NCI-H1105 treated with DMSO at 0.1 percent for 48 hours (cell line): ENCODE results near the gene RFC3.
"Not testable (repeated sequence)": the region's sequence is repeated elsewhere in the genome, so short reads cannot be mapped to it uniquely, and the experiment has no call there.

ENCODE experiments used
- DNase-seq: peaks from one replicate; lab custom pipeline; 2025; lab: John Stamatoyannopoulos, UW

RFC3 gene, protein sequence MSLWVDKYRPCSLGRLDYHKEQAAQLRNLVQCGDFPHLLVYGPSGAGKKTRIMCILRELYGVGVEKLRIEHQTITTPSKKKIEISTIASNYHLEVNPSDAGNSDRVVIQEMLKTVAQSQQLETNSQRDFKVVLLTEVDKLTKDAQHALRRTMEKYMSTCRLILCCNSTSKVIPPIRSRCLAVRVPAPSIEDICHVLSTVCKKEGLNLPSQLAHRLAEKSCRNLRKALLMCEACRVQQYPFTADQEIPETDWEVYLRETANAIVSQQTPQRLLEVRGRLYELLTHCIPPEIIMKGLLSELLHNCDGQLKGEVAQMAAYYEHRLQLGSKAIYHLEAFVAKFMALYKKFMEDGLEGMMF

DNA sequence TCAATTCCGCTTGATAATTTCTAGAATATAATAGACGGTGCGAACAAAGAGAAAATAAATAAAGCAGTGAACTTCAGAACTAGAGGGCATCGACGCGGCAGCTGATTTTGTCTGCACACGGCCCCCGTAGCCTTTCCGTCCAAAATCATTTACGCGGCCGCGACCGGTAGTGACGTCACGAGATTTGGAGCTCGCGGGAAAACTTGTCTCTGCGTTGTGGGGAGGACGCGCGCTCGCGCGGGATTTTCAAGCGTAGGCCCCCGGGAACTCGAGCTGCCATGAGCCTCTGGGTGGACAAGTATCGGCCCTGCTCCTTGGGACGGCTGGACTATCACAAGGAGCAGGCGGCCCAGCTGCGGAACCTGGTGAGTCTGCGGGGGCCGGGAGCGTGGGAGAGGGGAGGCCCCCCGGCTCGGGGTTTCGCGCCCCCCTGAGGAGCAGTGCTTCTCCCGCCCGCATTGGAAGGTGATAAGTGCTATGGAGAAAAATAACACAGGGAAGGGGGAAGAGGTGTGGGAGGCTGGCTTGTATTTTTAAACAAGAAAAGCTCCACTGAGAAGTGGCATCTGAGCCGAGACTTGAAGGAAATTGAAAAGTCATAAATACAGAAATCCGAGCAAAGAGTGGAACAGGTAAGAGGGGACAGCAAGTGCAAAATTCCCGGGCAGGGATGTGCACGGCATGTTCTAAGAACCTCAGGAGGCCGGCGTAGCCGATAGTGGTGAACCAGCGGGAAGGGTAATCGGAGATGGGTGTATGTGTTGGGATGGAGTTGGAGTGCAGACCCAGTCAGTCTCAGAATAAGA lies at the start of gene RFC3:
TSS of gene RFC3 (plus strand) at position 249 of the 806 bp plus-strand sequence. CDS start at position 279, 30 bp downstream.
- peak; percentile 76 for DNase-seq

GRCh38 chr13:33771296-33771695 lies 46.7 kb upstream of the RFC3 start:
- DNase-seq, result no peak

GRCh38 chr13:33773790-33774462 lies 44.0 kb upstream of the RFC3 start:
- DNase-seq, result no peak

- DNase-seq, result no peak
Observed at GRCh38 chr13:33775339-33776108, 42.4 kb upstream of the RFC3 start.

GRCh38 chr13:33776239-33776881 lies 41.6 kb upstream of the RFC3 start:
- no peak for DNase-seq

- DNase-seq, result no peak
Observed at GRCh38 chr13:33782631-33783030, 35.3 kb upstream of the RFC3 start.

GRCh38 chr13:33783212-33783611 lies 34.7 kb upstream of the RFC3 start:
- DNase-seq, result not testable (repeated sequence)

- no peak for DNase-seq
Observed at GRCh38 chr13:33784738-33785137, 33.2 kb upstream of the RFC3 start.

DNA sequence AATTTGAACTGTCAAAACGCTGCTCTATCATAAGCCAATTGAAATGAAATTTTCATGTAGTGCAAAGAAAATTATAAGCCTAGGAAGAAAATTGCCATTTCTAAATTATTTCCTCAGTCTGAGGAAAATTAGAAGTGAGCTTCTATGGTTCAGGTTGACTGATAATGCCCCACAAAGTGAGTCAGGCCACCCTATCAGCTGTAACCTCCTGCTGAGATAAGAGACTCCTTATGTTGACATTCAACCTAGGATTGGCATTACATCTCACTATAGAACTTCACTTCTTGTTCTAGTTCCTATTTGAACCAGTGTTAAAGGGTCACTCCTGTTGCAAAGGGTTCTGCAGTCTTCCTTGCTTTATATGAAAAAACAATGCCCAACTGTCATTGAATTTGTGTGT lies 32.6 kb upstream of the RFC3 start:
- DNase-seq, result no peak

DNA sequence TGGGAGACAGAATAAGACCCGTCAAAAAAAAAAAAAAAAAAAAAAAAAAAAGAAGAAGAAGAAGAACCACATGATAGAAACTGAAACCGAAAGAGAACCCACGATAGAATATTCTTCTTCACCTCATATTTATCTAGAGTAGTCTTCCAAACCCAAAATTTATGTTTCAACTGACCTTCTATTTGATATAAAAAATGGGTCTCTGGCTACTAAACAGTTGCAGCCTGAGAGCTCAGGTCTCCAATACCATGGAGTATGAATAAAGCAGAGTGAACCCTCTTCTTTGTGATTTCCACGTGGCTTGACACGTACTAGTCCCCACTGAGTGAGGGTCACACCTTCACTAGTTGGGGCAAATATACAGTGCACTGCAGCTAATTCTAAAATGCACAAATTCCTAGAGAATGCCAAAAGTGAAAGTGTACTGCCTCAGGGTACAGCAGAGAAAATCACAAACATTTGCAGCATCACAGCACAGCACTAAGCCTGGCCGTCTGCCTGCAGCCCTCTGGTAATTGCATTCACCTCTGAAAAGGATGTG lies 30.8 kb upstream of the RFC3 start:
- no peak for DNase-seq

DNA sequence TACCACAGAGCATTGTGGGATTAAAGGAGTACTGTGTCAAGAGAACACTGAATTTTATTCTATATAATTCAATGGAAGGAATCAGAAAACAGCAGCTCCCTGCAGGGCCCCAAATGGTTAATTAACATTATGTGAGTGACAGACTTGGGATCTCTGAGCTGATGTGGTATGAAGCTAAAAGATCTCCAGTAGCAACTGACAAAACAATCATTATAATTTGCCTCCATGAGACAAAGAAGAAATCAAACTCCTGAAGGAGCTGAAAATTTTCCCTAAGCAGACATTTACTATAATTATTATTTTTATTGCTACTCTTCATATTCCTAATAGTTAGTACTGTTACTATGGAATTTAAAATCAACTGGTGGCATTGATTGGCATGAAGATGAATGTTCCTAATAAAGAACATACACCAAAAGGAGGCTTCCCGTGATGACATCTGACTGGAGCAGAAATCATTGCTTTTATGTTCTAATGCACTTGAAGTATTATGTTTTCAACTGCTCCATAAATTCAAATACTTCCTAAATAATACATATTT lies 28.8 kb upstream of the RFC3 start:
- DNase-seq, result no peak

DNA sequence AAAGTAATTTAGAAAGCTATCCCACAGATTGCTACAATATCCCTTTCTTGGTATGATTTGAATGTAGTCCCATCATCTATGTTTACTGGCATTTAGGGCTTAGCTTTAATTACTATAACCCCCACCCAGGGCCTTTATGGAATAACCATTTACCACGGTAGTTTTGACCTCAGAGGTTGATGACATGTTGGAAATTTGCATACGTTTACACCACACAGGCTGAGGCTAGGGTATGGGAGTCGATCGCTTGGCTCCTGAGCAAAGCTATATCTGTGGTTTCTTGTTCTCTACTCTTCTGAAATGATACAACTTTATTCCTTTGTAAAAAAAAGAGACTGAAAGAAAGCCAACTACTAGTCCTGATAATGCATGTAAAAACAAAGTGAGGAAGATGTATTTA lies 28.2 kb upstream of the RFC3 start:
- DNase-seq, result no peak

- DNase-seq, result no peak
Observed at GRCh38 chr13:33793726-33794125, 24.2 kb upstream of the RFC3 start.

DNA sequence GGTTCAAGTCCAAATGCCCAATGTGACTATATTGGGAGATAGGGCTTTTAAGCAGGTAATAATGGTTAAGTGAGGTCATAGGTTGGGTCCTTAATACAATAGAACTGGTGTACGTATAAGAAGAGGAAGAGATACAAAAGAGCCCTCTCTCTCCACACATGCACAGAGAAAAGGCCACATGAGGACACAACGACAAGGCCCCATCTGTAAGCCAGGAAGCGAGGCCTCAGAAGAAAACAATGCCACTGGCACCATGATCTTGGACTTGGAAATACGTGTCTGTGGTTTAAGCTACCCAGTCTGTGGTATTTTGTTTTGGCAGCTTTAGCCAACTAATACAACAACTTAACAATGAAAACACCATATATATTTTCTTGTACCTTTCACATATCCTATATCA lies 23.4 kb upstream of the RFC3 start:
- no peak for DNase-seq

- no peak for DNase-seq
Observed at GRCh38 chr13:33796095-33796494, 21.9 kb upstream of the RFC3 start.

GRCh38 chr13:33797622-33798021 lies 20.3 kb upstream of the RFC3 start:
- no peak for DNase-seq

DNA sequence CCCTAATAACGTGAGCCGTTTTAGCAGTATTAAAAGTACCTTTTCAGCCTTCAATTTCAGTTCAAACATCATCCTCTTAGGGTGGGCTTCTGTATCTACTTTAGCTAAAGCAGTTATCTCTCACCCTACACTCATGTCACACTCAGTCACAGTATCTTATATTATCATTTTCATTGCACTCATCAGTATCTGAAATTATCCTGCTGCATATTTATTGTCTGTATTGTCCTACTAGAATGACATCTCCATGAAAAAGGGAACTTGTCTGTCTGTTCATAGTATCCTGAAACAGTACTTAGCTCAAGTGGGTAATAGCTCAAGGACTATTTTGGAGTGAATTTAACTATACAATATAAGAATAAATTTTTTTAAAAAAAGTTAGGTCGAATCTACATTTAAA lies 19.9 kb upstream of the RFC3 start:
- DNase-seq, result no peak

GRCh38 chr13:33799950-33800592 lies 17.9 kb upstream of the RFC3 start:
- DNase-seq, result peak; percentile 21

DNA sequence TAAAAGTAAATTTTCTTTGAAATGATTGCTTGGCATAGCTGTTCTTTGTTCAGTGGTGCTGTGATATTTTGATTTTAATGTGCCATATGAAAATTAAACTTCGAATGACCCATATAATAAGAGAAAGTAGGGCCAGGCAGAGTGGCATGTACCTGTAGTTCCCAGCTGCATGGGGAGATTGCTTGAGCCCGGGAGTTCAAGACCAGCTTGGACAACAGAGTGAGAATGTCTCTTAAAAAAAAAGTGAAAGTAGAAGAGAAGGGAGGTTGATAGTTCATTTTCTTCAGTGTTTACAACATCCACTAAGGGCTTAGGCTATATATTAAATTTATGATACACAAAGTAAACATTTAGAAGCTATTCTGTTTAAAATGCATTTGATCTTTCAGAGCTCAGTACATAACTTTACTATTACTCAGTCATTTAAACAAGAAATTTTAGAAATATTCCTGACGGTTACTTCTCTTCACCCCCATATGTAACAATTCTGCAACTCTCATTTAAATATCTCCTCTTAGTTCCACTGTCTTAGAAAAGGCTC lies 17.2 kb upstream of the RFC3 start:
- no peak for DNase-seq
